Naive B cell (primary cell): ENCODE data around the gene PPP2R2B. TPM values are rescaled to one million over a fixed set of nuclear protein-coding genes. Genes with fewer than 3 reads are reported as not detected.

Experiments used
- ATAC-seq, 2 donors: fragments of 150-1000 bp; cut with Tn5 transposase; 2 replicates each; pipeline ENCODE4 v1.10.0; 2021; ENCODE audit warnings: low read depth in 2 of 2, mild to moderate bottlenecking in 2 of 2, moderate library complexity in 2 of 2
- DNase-seq: peaks from one replicate; pipeline ENCODE4 v3.0.0; 2022
- H3K27ac Mint-ChIP-seq, 6 donors: one replicate each; pipeline ENCODE4 v1.8.0; 2020 to 2022; ENCODE audit warnings: mild to moderate bottlenecking in 6 of 6, mixed read lengths in 6 of 6, moderate library complexity in 5 of 6, inconsistent platforms in 2 of 6
- H3K27me3 Mint-ChIP-seq, 3 donors: one replicate each; pipeline ENCODE4 v1.8.0; 2021 to 2022; ENCODE audit warnings: mixed read lengths in 3 of 3, mild to moderate bottlenecking in 1 of 3
- H3K36me3 Mint-ChIP-seq, 2 donors: one replicate each; pipeline ENCODE4 v1.8.0; 2020 to 2022; ENCODE audit warnings: mixed read lengths in 2 of 2, inconsistent platforms in 1 of 2, mild to moderate bottlenecking in 1 of 2
- H3K4me1 Mint-ChIP-seq, 3 donors: one replicate each; pipeline ENCODE4 v1.8.0; 2020 to 2022; ENCODE audit warnings: mixed read lengths in 3 of 3, inconsistent platforms in 1 of 3, mild to moderate bottlenecking in 1 of 3, moderate library complexity in 1 of 3
- H3K4me3 Mint-ChIP-seq, 8 donors: one replicate each; pipeline ENCODE4 v1.8.0; 2020 to 2022; ENCODE audit warnings: mild to moderate bottlenecking in 8 of 8, mixed read lengths in 8 of 8, moderate library complexity in 8 of 8, inconsistent platforms in 2 of 8
- H3K9me3 Mint-ChIP-seq, 7 donors: one replicate each; pipeline ENCODE4 v1.8.0; 2020 to 2022; ENCODE audit warnings: mixed read lengths in 7 of 7, mild to moderate bottlenecking in 5 of 7, inconsistent platforms in 2 of 7, moderate library complexity in 1 of 7
- polyA plus RNA-seq, 6 donors: library from polyadenylated mRNA; unstranded; fragments of 300-500 nt; fragmentation: Illumina TruSeq; gene quantifications; one replicate each; pipeline ENCODE4 v1.2.3, GENCODE V29; 2021; ENCODE audit warnings: low read depth in 6 of 6

Gene PPP2R2B
- polyA plus RNA-seq, 6 donors from 2014 or later: not detected

GRCh38 chr5:146805081-146805480 is 73.5 kb downstream of the PPP2R2B start:
- Mint-ChIP-seq H3K27ac (no peak overlapping the region), H3K4me3 (no peak overlapping the region), H3K27me3 (no peaks in the 10 kb centered on the region), H3K4me1 (no peaks in the 10 kb centered on the region), H3K9me3 (peaks cover 0 to 5% (median 0%) of the 10 kb centered on the region in 7 donors), H3K36me3 (no peaks in the 10 kb centered on the region)
- no peak for DNase-seq
- no peak for ATAC-seq

DNA sequence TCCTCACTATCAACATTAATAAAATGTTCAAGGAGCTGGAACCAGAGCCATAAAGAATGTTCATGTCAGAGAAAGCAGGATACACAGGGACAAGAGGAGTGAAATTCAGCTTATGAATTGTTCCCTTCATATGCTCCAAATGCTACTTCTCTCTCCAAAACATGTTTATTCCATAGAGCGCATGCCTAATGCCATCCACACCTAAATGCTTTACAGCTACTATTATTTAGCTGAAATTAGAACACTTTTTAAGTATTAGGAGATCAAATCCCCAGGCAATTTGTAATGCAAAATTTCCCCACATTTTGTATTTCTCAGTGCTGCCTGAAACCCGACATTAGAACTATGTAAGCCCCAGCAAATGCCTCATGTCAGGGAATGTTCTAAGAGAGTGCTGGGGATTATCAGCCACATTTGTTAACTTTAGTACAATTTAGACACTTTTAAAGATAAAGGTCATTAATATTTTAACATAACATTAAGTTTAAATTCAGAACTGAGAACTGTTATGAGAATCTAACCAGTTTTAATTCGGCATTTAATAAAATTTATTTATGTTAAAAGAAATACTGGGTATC is 75.5 kb downstream of the PPP2R2B start:
- H3K4me3 Mint-ChIP-seq: no peak overlapping the region
- DNase-seq (no peak), ATAC-seq (no peak)
- no peaks in the 10 kb centered on the region for H3K27me3 Mint-ChIP-seq
- no peaks in the 10 kb centered on the region for H3K4me1 Mint-ChIP-seq
- H3K36me3 Mint-ChIP-seq: no peaks in the 10 kb centered on the region
- no peak overlapping the region for H3K27ac Mint-ChIP-seq
- H3K9me3 Mint-ChIP-seq: no peaks in the 10 kb centered on the region

DNA sequence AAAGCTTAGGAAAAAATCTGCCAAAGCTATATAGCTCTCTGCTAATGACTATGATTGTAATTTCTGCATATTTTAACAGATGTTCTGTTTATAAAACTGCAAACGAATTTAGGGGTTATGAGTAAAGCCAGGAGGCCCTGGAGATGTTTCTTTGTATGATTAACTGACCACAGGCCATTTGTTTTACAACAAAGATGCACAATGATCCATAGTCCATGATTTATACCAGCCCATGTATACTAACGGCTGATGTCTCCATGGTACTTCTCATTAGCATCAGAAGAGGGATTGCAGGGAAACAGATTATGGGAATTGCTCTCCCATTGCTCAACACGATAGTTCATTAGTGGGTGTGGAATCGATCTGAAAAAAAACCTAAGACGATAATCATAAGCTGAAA is 78.9 kb downstream of the PPP2R2B start:
- ATAC-seq (no peak), DNase-seq (no peak)
- Mint-ChIP-seq H3K27me3 (no peaks in the 10 kb centered on the region), H3K36me3 (no peaks in the 10 kb centered on the region), H3K27ac (no peak overlapping the region), H3K9me3 (no peaks in the 10 kb centered on the region), H3K4me1 (no peaks in the 10 kb centered on the region), H3K4me3 (no peak overlapping the region)

GRCh38 chr5:146799231-146799630 is 79.3 kb downstream of the PPP2R2B start:
- DNase-seq (no peak), ATAC-seq (no peak)
- Mint-ChIP-seq H3K36me3 (no peaks in the 10 kb centered on the region), H3K4me1 (no peaks in the 10 kb centered on the region), H3K4me3 (no peak overlapping the region), H3K9me3 (no peaks in the 10 kb centered on the region), H3K27me3 (no peaks in the 10 kb centered on the region), H3K27ac (no peak overlapping the region)

DNA sequence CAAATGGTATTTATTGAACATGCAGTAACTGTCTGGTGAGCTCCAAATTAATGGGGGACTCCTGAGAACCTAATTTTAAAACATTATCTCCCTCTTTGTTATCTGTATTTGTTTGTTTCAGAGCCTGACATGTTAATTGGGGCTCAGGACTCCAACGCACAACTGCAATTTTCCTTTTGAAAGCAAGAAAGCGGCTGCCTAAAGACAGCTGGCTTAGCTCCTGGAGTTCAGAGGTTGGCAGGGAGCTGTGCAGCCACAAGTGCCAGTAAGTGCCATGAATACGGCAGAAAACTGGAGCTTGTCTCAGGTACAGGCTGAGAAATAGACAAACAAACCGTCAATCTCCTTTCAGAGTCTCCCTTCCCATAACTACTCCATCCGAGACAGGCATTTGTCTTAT is 80.9 kb downstream of the PPP2R2B start:
- no peaks in the 10 kb centered on the region for H3K36me3 Mint-ChIP-seq
- H3K27me3 Mint-ChIP-seq: no peaks in the 10 kb centered on the region
- no peak overlapping the region for H3K27ac Mint-ChIP-seq
- peaks cover 0 to 1% (median 0%) of the 10 kb centered on the region in 7 donors for H3K9me3 Mint-ChIP-seq
- H3K4me1 Mint-ChIP-seq: no peaks in the 10 kb centered on the region
- no peak for DNase-seq
- H3K4me3 Mint-ChIP-seq: no peak overlapping the region
- no peak for ATAC-seq

GRCh38 chr5:146796911-146797310 is 81.6 kb downstream of the PPP2R2B start:
- Mint-ChIP-seq H3K4me3 (no peak overlapping the region), H3K4me1 (no peaks in the 10 kb centered on the region), H3K27ac (no peak overlapping the region), H3K9me3 (peaks cover 0 to 7% (median 0%) of the 10 kb centered on the region in 7 donors), H3K27me3 (no peaks in the 10 kb centered on the region), H3K36me3 (no peaks in the 10 kb centered on the region)
- no peak for DNase-seq
- no peak for ATAC-seq

DNA sequence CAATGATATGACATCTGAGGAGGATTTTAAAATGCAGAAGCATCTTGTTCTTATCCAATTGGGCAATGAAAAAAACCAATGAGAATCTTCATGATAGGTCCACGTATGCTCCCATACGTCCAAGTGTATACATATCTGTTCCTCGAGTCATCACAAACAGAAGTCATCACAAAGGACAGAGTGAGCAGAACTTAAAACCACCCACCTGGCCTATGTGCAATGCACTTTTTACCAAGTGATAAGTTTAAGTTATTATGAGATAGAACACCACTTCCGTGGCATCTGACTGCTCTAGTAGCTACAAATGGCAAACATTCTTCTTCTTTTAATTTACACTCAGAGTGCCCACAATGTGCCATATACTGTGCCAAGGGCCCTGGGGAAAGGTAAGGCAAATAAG is 82.4 kb downstream of the PPP2R2B start:
- ATAC-seq: no peak

GRCh38 chr5:146794326-146795029 is 84.1 kb downstream of the PPP2R2B start:
- Mint-ChIP-seq H3K4me3 (no peak overlapping the region), H3K27ac (no peak overlapping the region), H3K4me1 (no peaks in the 10 kb centered on the region), H3K27me3 (peaks cover 0 to 4% (median 0%) of the 10 kb centered on the region in 3 donors), H3K9me3 (peaks cover 0 to 7% (median 0%) of the 10 kb centered on the region in 7 donors), H3K36me3 (no peaks in the 10 kb centered on the region)
- DNase-seq (no peak), ATAC-seq (no peak)

More for the DNA sequence above, 82.4 kb downstream of the PPP2R2B start:
- H3K27ac Mint-ChIP-seq: no peak overlapping the region
- peaks cover 0 to 4% (median 0%) of the 10 kb centered on the region in 3 donors for H3K27me3 Mint-ChIP-seq
- H3K9me3 Mint-ChIP-seq: peaks cover 0 to 7% (median 0%) of the 10 kb centered on the region in 7 donors
- no peak for DNase-seq
- no peak overlapping the region for H3K4me3 Mint-ChIP-seq
- H3K4me1 Mint-ChIP-seq: no peaks in the 10 kb centered on the region
- H3K36me3 Mint-ChIP-seq: no peaks in the 10 kb centered on the region

DNA sequence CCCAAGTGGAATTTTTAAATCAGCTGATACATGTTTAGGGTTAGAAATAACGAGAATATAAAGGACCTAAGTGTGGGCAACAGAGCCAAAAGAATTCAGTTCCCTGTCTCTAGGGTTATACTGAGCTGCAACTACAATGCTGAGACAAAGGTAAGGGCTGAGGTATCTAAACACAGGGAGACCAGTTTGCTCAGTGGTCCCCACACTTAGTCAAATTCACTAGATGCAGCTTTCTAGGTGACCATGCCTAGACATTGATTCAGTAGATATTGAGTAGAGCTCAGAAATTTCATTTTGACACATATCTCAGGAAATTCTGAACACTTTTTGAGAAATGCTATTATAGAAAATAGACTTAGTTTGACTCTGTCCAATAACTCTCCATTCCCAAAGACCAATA is 84.8 kb downstream of the PPP2R2B start:
- no peak overlapping the region for H3K27ac Mint-ChIP-seq
- ATAC-seq: no peak

GRCh38 chr5:146791471-146791870 is 87.1 kb downstream of the PPP2R2B start:
- no peak overlapping the region for H3K4me3 Mint-ChIP-seq
- H3K9me3 Mint-ChIP-seq: peaks cover 0 to 7% (median 0%) of the 10 kb centered on the region in 7 donors
- no peaks in the 10 kb centered on the region for H3K4me1 Mint-ChIP-seq
- DNase-seq (no peak), ATAC-seq (no peak)
- H3K36me3 Mint-ChIP-seq: no peaks in the 10 kb centered on the region
- H3K27ac Mint-ChIP-seq: no peak overlapping the region
- peaks cover 0 to 4% (median 0%) of the 10 kb centered on the region in 3 donors for H3K27me3 Mint-ChIP-seq

More for the DNA sequence above, 84.8 kb downstream of the PPP2R2B start:
- Mint-ChIP-seq H3K4me1 (no peaks in the 10 kb centered on the region), H3K4me3 (no peak overlapping the region), H3K36me3 (no peaks in the 10 kb centered on the region), H3K27me3 (peaks cover 0 to 4% (median 0%) of the 10 kb centered on the region in 3 donors), H3K9me3 (peaks cover 0 to 7% (median 0%) of the 10 kb centered on the region in 7 donors)
- no peak for DNase-seq

DNA sequence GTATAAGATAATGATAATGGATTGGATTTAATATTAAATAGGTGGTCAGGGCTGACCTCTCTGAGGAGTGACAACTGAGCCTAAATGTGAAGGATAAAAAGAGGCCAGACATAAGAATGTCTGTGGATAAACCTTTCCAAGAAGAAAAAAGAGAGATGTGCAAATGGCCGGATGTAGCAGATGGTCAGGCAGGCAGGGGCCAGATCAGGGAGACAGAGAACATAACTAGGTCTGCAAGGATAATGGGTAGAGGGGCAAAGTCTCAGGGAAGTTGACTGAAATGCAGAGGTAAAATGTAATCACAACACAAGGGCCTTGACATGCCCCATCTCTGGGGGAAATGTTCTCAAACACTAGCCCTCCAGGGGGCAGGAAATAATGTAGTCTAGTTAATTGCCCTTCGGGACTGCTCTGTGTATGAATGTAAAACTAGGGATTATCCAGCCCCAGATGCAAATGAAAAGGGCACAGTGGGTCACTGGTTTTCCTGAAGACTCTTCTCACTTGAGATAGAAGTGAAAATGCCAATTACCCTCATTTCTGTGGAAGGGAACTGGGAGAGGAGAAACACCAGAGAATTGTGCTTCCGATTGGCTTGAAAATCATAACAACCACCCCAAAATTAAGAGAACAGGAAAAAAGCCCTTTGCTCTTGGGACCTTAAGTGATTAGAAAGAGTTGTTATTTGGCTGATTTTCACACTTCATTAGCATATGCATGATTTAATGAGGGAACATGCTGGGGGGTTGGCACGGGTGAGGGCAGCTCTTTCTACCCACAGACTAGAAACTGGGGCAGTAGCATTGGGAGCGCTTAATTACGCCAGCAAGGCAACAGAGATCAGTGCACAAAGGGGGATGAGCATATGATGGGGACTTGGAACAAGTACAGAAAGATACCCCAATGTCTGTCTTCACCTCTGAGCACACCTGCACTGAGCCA is 88.6 kb downstream of the PPP2R2B start:
- Mint-ChIP-seq H3K27me3 (peaks cover 0 to 4% (median 0%) of the 10 kb centered on the region in 3 donors), H3K27ac (no peak overlapping the region), H3K4me3 (no peak overlapping the region), H3K4me1 (no peaks in the 10 kb centered on the region), H3K9me3 (peaks cover 0 to 7% (median 0%) of the 10 kb centered on the region in 7 donors), H3K36me3 (no peaks in the 10 kb centered on the region)
- ATAC-seq (no peak), DNase-seq (no peak)

GRCh38 chr5:146788898-146789297 is 89.7 kb downstream of the PPP2R2B start:
- ATAC-seq: no peak
- peaks cover 0 to 4% (median 0%) of the 10 kb centered on the region in 3 donors for H3K27me3 Mint-ChIP-seq
- no peaks in the 10 kb centered on the region for H3K4me1 Mint-ChIP-seq
- no peak for DNase-seq
- H3K36me3 Mint-ChIP-seq: no peaks in the 10 kb centered on the region
- H3K27ac Mint-ChIP-seq: peak overlapping the region in 1 of 6 donors; percentile 13
- H3K4me3 Mint-ChIP-seq: no peak overlapping the region
- peaks cover 0 to 7% (median 0%) of the 10 kb centered on the region in 7 donors for H3K9me3 Mint-ChIP-seq

DNA sequence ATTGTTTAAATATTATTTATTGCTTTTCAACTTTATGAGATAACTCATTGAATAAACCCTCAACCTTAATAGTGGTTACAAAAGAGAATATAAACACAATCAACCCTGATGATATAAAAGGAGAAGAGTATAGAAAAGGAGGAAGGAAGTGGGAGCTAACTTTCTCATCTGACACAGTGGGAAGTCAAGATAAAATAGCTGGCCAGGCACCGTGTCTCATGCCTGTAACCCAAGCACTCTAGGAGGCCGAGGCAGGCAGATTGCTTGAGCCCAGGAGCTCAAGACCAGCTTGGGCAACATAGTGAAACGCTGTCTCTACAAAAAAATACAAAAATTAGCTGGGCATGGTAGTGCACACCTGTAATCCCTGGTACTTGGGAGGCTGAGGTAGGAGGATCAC is 93.5 kb downstream of the PPP2R2B start:
- peaks cover 0 to 5% (median 0%) of the 10 kb centered on the region in 7 donors for H3K9me3 Mint-ChIP-seq
- ATAC-seq (no peak), DNase-seq (no peak)
- peak overlapping the region in 1 of 6 donors; percentile 84 for H3K27ac Mint-ChIP-seq
- no peaks in the 10 kb centered on the region for H3K4me1 Mint-ChIP-seq
- no peaks in the 10 kb centered on the region for H3K36me3 Mint-ChIP-seq
- no peaks in the 10 kb centered on the region for H3K27me3 Mint-ChIP-seq
- H3K4me3 Mint-ChIP-seq: no peak overlapping the region
